SU-DHL-6 (cell line): Measurements from ENCODE around the gene COL12A1.

Experiments
- H2AFZ ChIP-seq: fragments of 200-600 bp; sonication (generic); 2 replicates; pipeline ENCODE4 v1.6.1; 2014; ENCODE audit warnings: low read depth, mild to moderate bottlenecking, moderate library complexity, mixed read lengths, antibody characterized with exemption, low read length; ENCODE audit not compliant: severe bottlenecking
- H3F3A ChIP-seq: fragments of 200-600 bp; shearing (Covaris generic); 2 replicates; pipeline ENCODE4 v1.6.0; 2016; ENCODE audit warnings: antibody characterized with exemption, mild to moderate bottlenecking; ENCODE audit not compliant: insufficient read depth
- H3K27ac ChIP-seq: fragments of 200-600 bp; sonication (generic); 2 replicates; pipeline ENCODE4 v1.5.1; 2016; ENCODE audit warnings: low read depth, mild to moderate bottlenecking, low read length, moderate library complexity, mixed read lengths
- H3K27me3 ChIP-seq: fragments of 200-600 bp; sonication (generic), shearing (Covaris generic); 2 replicates; pipeline ENCODE4 v1.6.0; 2014; ENCODE audit warnings: mild to moderate bottlenecking, low read length
- H3K36me3 ChIP-seq: fragments of 200-600 bp; sonication (generic); 2 replicates; pipeline ENCODE4 v1.6.1; 2014; ENCODE audit warnings: mild to moderate bottlenecking, low read length, mixed read lengths
- H3K4me2 ChIP-seq: fragments of 300-600, 200-600 bp; shearing (Covaris generic), sonication (generic); 2 replicates; pipeline ENCODE4 v1.6.0; 2014; ENCODE audit warnings: low read length, low read depth, mild to moderate bottlenecking; ENCODE audit not compliant: poor library complexity, severe bottlenecking
- H3K4me3 ChIP-seq: fragments of 200-600 bp; sonication (generic); 2 replicates; pipeline ENCODE4 v1.5.1; 2014; ENCODE audit warnings: antibody characterized with exemption, low read length, mild to moderate bottlenecking, mixed read lengths; ENCODE audit not compliant: insufficient read depth, poor library complexity, severe bottlenecking
- H3K79me2 ChIP-seq: fragments of 200-600 bp; sonication (generic); 2 replicates; pipeline ENCODE4 v1.6.1; 2014; ENCODE audit warnings: mild to moderate bottlenecking, low read length, moderate library complexity; ENCODE audit not compliant: insufficient read depth
- H3K9ac ChIP-seq: fragments of 200-600 bp; sonication (generic); 2 replicates; pipeline ENCODE4 v1.7.0; 2014; ENCODE audit warnings: mild to moderate bottlenecking, low read length
- H3K9me2 ChIP-seq: fragments of 200-600 bp; sonication (generic); replicated peaks from 2 replicates; pipeline ENCODE4 v1.6.1; 2014; ENCODE audit warnings: low read length; ENCODE audit not compliant: insufficient read depth
- H3K9me3 ChIP-seq: fragments of 200-600 bp; sonication (generic); 2 replicates; pipeline ENCODE4 v1.6.1; 2014; ENCODE audit warnings: low read length, mixed read lengths; ENCODE audit not compliant: insufficient read depth
- H4K20me1 ChIP-seq: fragments of 200-600 bp; sonication (generic); 2 replicates; pipeline ENCODE4 v1.6.1; 2014; ENCODE audit warnings: low read depth, mild to moderate bottlenecking, antibody characterized with exemption, low read length, moderate library complexity, mixed read lengths
- CTCF ChIP-seq: fragments of 200-600 bp; sonication (generic); IDR thresholded peaks from one replicate; pipeline ENCODE4 v1.5.1; 2017; ENCODE audit warnings: antibody characterized with exemption, mild to moderate bottlenecking, low read length, moderate library complexity; ENCODE audit not compliant: insufficient read depth, poor library complexity, severe bottlenecking
- EZH2phosphoT487 ChIP-seq: fragments of 200-600 bp; sonication (generic), shearing (Covaris generic); conservative IDR thresholded peaks from 2 replicates; pipeline ENCODE4 v1.6.1; 2018; ENCODE audit warnings: mild to moderate bottlenecking, antibody characterized with exemption, low read length, moderate library complexity, mixed read lengths

COL12A1 gene

GRCh38 chr6:75230484-75231325 lies 24.9 kb upstream of the COL12A1 start:
- H4K20me1 ChIP-seq, result no peaks in the 10 kb centered on the region
- H3K9me2 ChIP-seq, result no peaks in the 10 kb centered on the region
- H2AFZ ChIP-seq, result no peak overlapping the region
- H3K9me3 ChIP-seq, result no peaks in the 10 kb centered on the region
- no peaks in the 10 kb centered on the region for H3K36me3 ChIP-seq
- no peaks in the 10 kb centered on the region for H3K79me2 ChIP-seq
- H3K27me3 ChIP-seq, result no peaks in the 10 kb centered on the region
- TF ChIP-seq CTCF, result no peak
- TF ChIP-seq EZH2phosphoT487, result no peak
- H3K4me3 ChIP-seq, result no peak overlapping the region
- H3F3A ChIP-seq, result 0 out of 2 replicates have a peak, but pooled peaks cover 3% of the 10 kb centered on the region
- no peak overlapping the region for H3K9ac ChIP-seq
- H3K27ac ChIP-seq, result no peak overlapping the region
- no peak overlapping the region for H3K4me2 ChIP-seq

- Histone ChIP-seq H3K27me3 (no peaks in the 10 kb centered on the region), H4K20me1 (no peaks in the 10 kb centered on the region), H3F3A (no peaks in the 10 kb centered on the region), H3K79me2 (no peaks in the 10 kb centered on the region), H2AFZ (no peak overlapping the region), H3K4me2 (no peak overlapping the region), H3K36me3 (no peaks in the 10 kb centered on the region), H3K9me2 (no peaks in the 10 kb centered on the region), H3K27ac (no peak overlapping the region), H3K9me3 (no peaks in the 10 kb centered on the region), H3K4me3 (no peak overlapping the region), H3K9ac (no peak overlapping the region)
- no peak for TF ChIP-seq CTCF
Measured at GRCh38 chr6:75224303-75224926, 18.6 kb upstream of the COL12A1 start.

DNA sequence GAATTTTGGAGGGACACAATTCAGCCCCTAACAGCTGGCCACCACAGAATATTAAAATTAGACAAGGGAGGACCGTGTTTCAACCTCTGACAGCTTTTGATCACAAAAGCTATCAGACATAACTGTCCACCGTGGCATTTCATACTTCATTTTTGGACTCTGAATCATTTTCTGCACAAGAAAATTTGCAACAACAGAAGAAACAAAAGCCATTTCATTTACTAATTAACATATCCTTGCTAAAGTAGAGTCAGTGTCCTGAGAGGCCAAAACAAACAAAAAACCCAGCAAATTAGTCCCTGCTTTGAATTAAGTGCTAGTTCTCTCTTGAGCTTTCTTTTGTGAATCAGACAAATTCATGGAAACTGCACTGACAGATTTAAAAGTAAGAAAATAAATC lies 17.6 kb upstream of the COL12A1 start:
- no peak overlapping the region for H3K9ac ChIP-seq
- no peaks in the 10 kb centered on the region for H3K27me3 ChIP-seq
- H2AFZ ChIP-seq, result no peak overlapping the region
- H3K36me3 ChIP-seq, result no peaks in the 10 kb centered on the region
- no peak for TF ChIP-seq CTCF
- TF ChIP-seq EZH2phosphoT487, result no peak
- no peak overlapping the region for H3K4me2 ChIP-seq
- no peak overlapping the region for H3K4me3 ChIP-seq
- H3K79me2 ChIP-seq, result no peaks in the 10 kb centered on the region
- H4K20me1 ChIP-seq, result no peaks in the 10 kb centered on the region
- H3K27ac ChIP-seq, result no peak overlapping the region
- no peaks in the 10 kb centered on the region for H3K9me3 ChIP-seq
- no peaks in the 10 kb centered on the region for H3F3A ChIP-seq
- H3K9me2 ChIP-seq, result no peaks in the 10 kb centered on the region
